ENCODE results near the gene VMP1. TPM values are rescaled to one million over a fixed set of nuclear protein-coding genes. Genes with fewer than 3 reads are reported as not detected.

The VMP1 gene
- total and polyA plus RNA-seq, 2 donors (not counting 1 experiment from before 2014, with no cell fraction given) = 20.4 to 83.5 TPM

DNA sequence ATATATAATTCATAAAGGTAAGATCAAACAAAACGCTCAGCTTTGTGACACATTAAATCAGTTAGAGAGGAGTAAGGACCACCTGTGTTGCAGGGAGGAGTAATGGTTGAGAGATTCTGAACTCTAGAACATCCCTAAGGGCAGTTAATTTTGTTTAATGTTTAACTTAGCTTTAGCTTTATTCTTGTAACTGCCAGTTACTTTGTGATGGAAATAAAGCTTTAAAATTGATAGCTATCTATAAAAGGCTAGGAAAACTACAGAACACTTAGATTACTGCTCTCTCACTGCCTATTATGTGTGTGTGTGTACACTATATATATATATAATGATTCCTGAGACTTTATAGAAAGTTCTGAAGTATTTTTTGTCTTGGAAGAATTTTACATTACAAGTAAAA is 38.0 kb upstream of the VMP1 start:
- no peak overlapping the region for H2AFZ ChIP-seq (ENCODE audit: insufficient read depth, low read depth, low read length, poor library complexity, severe bottlenecking)
- H3K4me3 Mint-ChIP-seq = peak overlapping the region; percentile 0
- H3K27ac ChIP-seq (ENCODE audit: low read length in 2 of 2) = peak overlapping the region; percentile 27 to 63
- H3K27me3 Mint-ChIP-seq = no peaks in the 10 kb centered on the region
- peaks cover 30% of the 10 kb centered on the region for H3K79me2 ChIP-seq (ENCODE audit: control insufficient read depth, insufficient read depth, low read length)
- H3K9me3 ChIP-seq (ENCODE audit: control extremely low read depth in 1 of 3, control insufficient read depth in 2 of 3, insufficient read depth in 1 of 3, low read length in 2 of 3) = no peaks in the 10 kb centered on the region
- ChIA-PET CTCF (interaction anchor here (0.8 to 1.6 kb wide), 3 partner anchors 9 to 148 kb away, joined by 3 to 4 read pairs (median 4); no protein-coding TSS in a partner anchor), POLR2A (interaction anchor here (0.6 to 1.0 kb wide), 3 partner anchors 14 to 895 kb away, joined by 3 to 5 read pairs (median 4); partner anchors contain the start of gene CLTC)
- peaks cover 56% of the 10 kb centered on the region for H3K4me1 Mint-ChIP-seq
- H3K27ac Mint-ChIP-seq = peak overlapping the region; percentile 53
- DNase-seq = no peak
- H3K27me3 ChIP-seq (replicated peaks in 1 of 4; ENCODE audit: control extremely low read depth in 1 of 4, control insufficient read depth in 3 of 4, insufficient read depth in 4 of 4, low read length in 3 of 4) = no peaks in the 10 kb centered on the region
- no peak for ATAC-seq (ENCODE audit: low read depth)
- intact Hi-C loops (cut with micrococcal nuclease) = no loop called here
- H4K20me1 ChIP-seq (ENCODE audit: control insufficient read depth, insufficient read depth, low read length, poor library complexity, severe bottlenecking) = no peaks in the 10 kb centered on the region
- H3K4me1 ChIP-seq (ENCODE audit: control insufficient read depth in 2 of 2, insufficient read depth in 2 of 2, low read length in 2 of 2) = peaks cover 36% of the 10 kb centered on the region in 2 donors
- H3K36me3 ChIP-seq (replicated peaks in 1 of 2; ENCODE audit: control extremely low read depth in 1 of 2, control insufficient read depth in 1 of 2, extremely low read depth in 1 of 2, insufficient read depth in 2 of 2, low read length in 1 of 2) = peaks cover 3 to 52% of the 10 kb centered on the region in 2 experiments
- H3K4me3 ChIP-seq (ENCODE audit: control extremely low read depth in 1 of 5, extremely low read depth in 1 of 5, insufficient read depth in 1 of 5, low read depth in 2 of 5, low read length in 4 of 5) = no peak overlapping the region
- H3K4me2 ChIP-seq (replicated peaks; ENCODE audit: low read depth, low read length, poor library complexity, severe bottlenecking) = peak overlapping the region; percentile 45
- no peaks in the 10 kb centered on the region for H3K9me3 Mint-ChIP-seq (ENCODE audit: insufficient read depth)
- TF ChIP-seq, protein P1, sequence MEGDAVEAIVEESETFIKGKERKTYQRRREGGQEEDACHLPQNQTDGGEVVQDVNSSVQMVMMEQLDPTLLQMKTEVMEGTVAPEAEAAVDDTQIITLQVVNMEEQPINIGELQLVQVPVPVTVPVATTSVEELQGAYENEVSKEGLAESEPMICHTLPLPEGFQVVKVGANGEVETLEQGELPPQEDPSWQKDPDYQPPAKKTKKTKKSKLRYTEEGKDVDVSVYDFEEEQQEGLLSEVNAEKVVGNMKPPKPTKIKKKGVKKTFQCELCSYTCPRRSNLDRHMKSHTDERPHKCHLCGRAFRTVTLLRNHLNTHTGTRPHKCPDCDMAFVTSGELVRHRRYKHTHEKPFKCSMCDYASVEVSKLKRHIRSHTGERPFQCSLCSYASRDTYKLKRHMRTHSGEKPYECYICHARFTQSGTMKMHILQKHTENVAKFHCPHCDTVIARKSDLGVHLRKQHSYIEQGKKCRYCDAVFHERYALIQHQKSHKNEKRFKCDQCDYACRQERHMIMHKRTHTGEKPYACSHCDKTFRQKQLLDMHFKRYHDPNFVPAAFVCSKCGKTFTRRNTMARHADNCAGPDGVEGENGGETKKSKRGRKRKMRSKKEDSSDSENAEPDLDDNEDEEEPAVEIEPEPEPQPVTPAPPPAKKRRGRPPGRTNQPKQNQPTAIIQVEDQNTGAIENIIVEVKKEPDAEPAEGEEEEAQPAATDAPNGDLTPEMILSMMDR (IDR thresholded peaks at IDR 0.05) = no peak
- TF ChIP-seq EZH2 (IDR thresholded peaks at IDR 0.05; ENCODE audit: borderline replicate concordance, insufficient read depth, low read depth, low read length, poor library complexity, severe bottlenecking) = no peak
- WGBS (ENCODE audit: insufficient coverage) = no CpG with 5 or more reads among the region's 1 CpG
- no peak overlapping the region for H3K9ac ChIP-seq (ENCODE audit: low read length)

GRCh38 chr17:59669944-59670343 is 37.5 kb upstream of the VMP1 start:
- no CpG with 5 or more reads among the region's 1 CpG for WGBS (ENCODE audit: insufficient coverage)

More at GRCh38 chr17:59669944-59670343, 37.5 kb upstream of the VMP1 start:
- intact Hi-C loops (cut with micrococcal nuclease) = no loop called here
- TF ChIP-seq, protein P1 (IDR thresholded peaks at IDR 0.05) = no peak
- no peak for TF ChIP-seq EZH2 (IDR thresholded peaks at IDR 0.05; ENCODE audit: borderline replicate concordance, insufficient read depth, low read depth, low read length, poor library complexity, severe bottlenecking)
- H3K4me2 ChIP-seq (replicated peaks; ENCODE audit: low read depth, low read length, poor library complexity, severe bottlenecking) = peak overlapping the region; percentile 45
- ChIA-PET CTCF (interaction anchor here (0.8 to 1.6 kb wide), 4 partner anchors 9 to 340 kb away, joined by 3 to 4 read pairs (median 4); no protein-coding TSS in a partner anchor), POLR2A (interaction anchor here (0.6 to 1.0 kb wide), 3 partner anchors 13 to 895 kb away, joined by 3 to 5 read pairs (median 4); partner anchors contain the start of gene CLTC)
- DNase-seq (no peak), ATAC-seq (ENCODE audit: low read depth) (no peak)
- Mint-ChIP-seq H3K27me3 (no peaks in the 10 kb centered on the region), H3K27ac (peak overlapping the region; percentile 28), H3K9me3 (ENCODE audit: insufficient read depth) (no peaks in the 10 kb centered on the region), H3K4me1 (peaks cover 62% of the 10 kb centered on the region), H3K4me3 (peak overlapping the region; percentile 0)
- H3K9ac ChIP-seq (ENCODE audit: low read length) = no peak overlapping the region
- H3K27ac ChIP-seq (ENCODE audit: low read length in 2 of 2) = peak overlapping the region; percentile 27 to 63
- no peaks in the 10 kb centered on the region for H3K9me3 ChIP-seq (ENCODE audit: control extremely low read depth in 1 of 3, control insufficient read depth in 2 of 3, insufficient read depth in 1 of 3, low read length in 2 of 3)
- H3K4me3 ChIP-seq (ENCODE audit: control extremely low read depth in 1 of 5, extremely low read depth in 1 of 5, insufficient read depth in 1 of 5, low read depth in 2 of 5, low read length in 4 of 5) = no peak overlapping the region
- no peak overlapping the region for H2AFZ ChIP-seq (ENCODE audit: insufficient read depth, low read depth, low read length, poor library complexity, severe bottlenecking)
- H3K79me2 ChIP-seq (ENCODE audit: control insufficient read depth, insufficient read depth, low read length) = peaks cover 29% of the 10 kb centered on the region
- H4K20me1 ChIP-seq (ENCODE audit: control insufficient read depth, insufficient read depth, low read length, poor library complexity, severe bottlenecking) = no peaks in the 10 kb centered on the region
- H3K36me3 ChIP-seq (replicated peaks in 1 of 2; ENCODE audit: control extremely low read depth in 1 of 2, control insufficient read depth in 1 of 2, extremely low read depth in 1 of 2, insufficient read depth in 2 of 2, low read length in 1 of 2) = peaks cover 3 to 52% of the 10 kb centered on the region in 2 experiments
- no peaks in the 10 kb centered on the region for H3K27me3 ChIP-seq (replicated peaks in 1 of 4; ENCODE audit: control extremely low read depth in 1 of 4, control insufficient read depth in 3 of 4, insufficient read depth in 4 of 4, low read length in 3 of 4)
- peaks cover 40 to 41% of the 10 kb centered on the region in 2 donors for H3K4me1 ChIP-seq (ENCODE audit: control insufficient read depth in 2 of 2, insufficient read depth in 2 of 2, low read length in 2 of 2)

All from B cell (primary cell).